K562 (cell line): ENCODE measurements around the gene LZTR1. TPM values are rescaled to one million over a fixed set of nuclear protein-coding genes. Genes with fewer than 3 reads are reported as not detected.

Source experiments
- ARHGAP35 ChIP-seq: fragments of 450-650 bp; IDR thresholded peaks from 2 replicates; pipeline ENCODE4 v1.6.1; 2018; ENCODE audit not compliant: partially characterized antibody
- ARID2 ChIP-seq: fragments of 450-650 bp; IDR thresholded peaks from 2 replicates; pipeline ENCODE4 v1.6.1; 2017; ENCODE audit warnings: antibody characterized with exemption, mild to moderate bottlenecking
- BCOR ChIP-seq: fragments of 450-650 bp; IDR thresholded peaks from 2 replicates; pipeline ENCODE4 v1.6.1; 2016
- CBX3 ChIP-seq, 2 experiments: IDR thresholded peaks; 1 replicate in 1 of 2; 2 replicates in 1 of 2; pipeline ENCODE4 v1.6.1; 2012; ENCODE audit warnings: inconsistent platforms in 2 of 2, low read length in 2 of 2, borderline replicate concordance in 1 of 2, control low read depth in 1 of 2
- DNMT1 ChIP-seq: fragments of 450-650 bp; IDR thresholded peaks from 2 replicates; pipeline ENCODE4 v1.6.1; 2016; ENCODE audit warnings: antibody characterized with exemption, mild to moderate bottlenecking
- DPF2 ChIP-seq: fragments of 450-650 bp; IDR thresholded peaks from 2 replicates; pipeline ENCODE4 v1.6.1; 2016
- ELF2 ChIP-seq: fragments of 250-450 bp; sonication (Bioruptor Pico); IDR thresholded peaks from 2 replicates; pipeline ENCODE4 v1.5.0; 2021; ENCODE audit warnings: mild to moderate bottlenecking
- FOXJ3 ChIP-seq: sonication (generic); formaldehyde crosslinking; IDR thresholded peaks from 2 replicates; pipeline ENCODE4 v1.4.0; 2020; ENCODE audit warnings: mild to moderate bottlenecking, missing genetic modification reagents
- FOXK1 ChIP-seq: sonication (generic); formaldehyde crosslinking; IDR thresholded peaks from 2 replicates; pipeline ENCODE4 v1.8.0; 2022; ENCODE audit warnings: missing genetic modification reagents, mild to moderate bottlenecking, borderline replicate concordance
- GTF2F1 ChIP-seq: IDR thresholded peaks from 2 replicates; pipeline ENCODE4 v1.6.1; 2011; ENCODE audit warnings: low read depth, low read length, improper control_type of control experiment
- MXI1 ChIP-seq: IDR thresholded peaks from 2 replicates; pipeline ENCODE4 v1.6.1; 2011; ENCODE audit warnings: low read depth, mild to moderate bottlenecking, improper control_type of control experiment, low read length
- NBN ChIP-seq: fragments of 450-650 bp; IDR thresholded peaks from 2 replicates; pipeline ENCODE4 v1.6.1; 2016; ENCODE audit warnings: low read depth, mild to moderate bottlenecking
- PCBP1 ChIP-seq: fragments of 200-400 bp; formaldehyde crosslinking; IDR thresholded peaks from 2 replicates; pipeline ENCODE4 v1.6.1; 2018; ENCODE audit warnings: mild to moderate bottlenecking, low read depth, low read length; ENCODE audit not compliant: poor library complexity, severe bottlenecking
- XRCC3 ChIP-seq: fragments of 450-650 bp; IDR thresholded peaks from 2 replicates; pipeline ENCODE4 v1.6.1; 2017; ENCODE audit warnings: mild to moderate bottlenecking, moderate library complexity
- ZC3H11A ChIP-seq: IDR thresholded peaks from 2 replicates; pipeline ENCODE4 v1.6.1; 2012; ENCODE audit warnings: low read depth, low read length, improper control_type of control experiment
- ZNF184 ChIP-seq: sonication (generic); formaldehyde crosslinking; IDR thresholded peaks from 2 replicates; pipeline ENCODE4 v1.5.0; 2020; ENCODE audit warnings: missing genetic modification reagents
- ZNF398 ChIP-seq: fragments of 250-450 bp; sonication (Bioruptor Pico); IDR thresholded peaks from 2 replicates; pipeline ENCODE4 v1.8.0; 2021; ENCODE audit warnings: moderate library complexity, mild to moderate bottlenecking, inconsistent platforms
- polyA plus RNA-seq, 8 experiments: library from polyadenylated mRNA; depleted of rRNA in 4 of 8; stranded (reverse) in 5 of 8; unstranded in 3 of 8; fragments of >200 nt; fragmentation: Nextera tagmentation in 2 of 8; fragmentation: Illumina TruSeq in 1 of 8; extraction: Ambion mirVana in 2 of 8; extraction: Trizol in 1 of 8; gene quantifications; 2 replicates each; pipeline versions ENCODE4 v1.2.1 to v1.2.3, GENCODE V29; 2011 to 2014; ENCODE audit warnings: inconsistent platforms in 1 of 8, missing spikeins in 1 of 8
- total RNA-seq, 7 experiments: library from RNA; depleted of rRNA in 6 of 7; stranded (reverse); fragments of >200 nt in 6 of 7; fragmentation: Illumina TruSeq in 2 of 7; extraction: Trizol in 2 of 7; gene quantifications; 2 replicates each; pipeline versions ENCODE4 v1.2.1 to v1.2.3, GENCODE V29; 2011 to 2021; ENCODE audit warnings: low replicate concordance in 1 of 7
- TF ChIP-seq, protein P1 (sequence below): fragments of 450-650 bp; conservative IDR thresholded peaks from 2 replicates; pipeline ENCODE4 v1.6.1; 2016; ENCODE audit warnings: missing genetic modification characterization, low read depth, mild to moderate bottlenecking, missing compliant biosample characterization, moderate library complexity
- TF ChIP-seq, protein P2 (sequence below): sonication (generic); formaldehyde crosslinking; IDR thresholded peaks from 2 replicates; pipeline ENCODE4 v1.8.0; 2022; ENCODE audit warnings: mild to moderate bottlenecking, missing genetic modification reagents

The LZTR1 gene
- total and polyA plus RNA-seq, 9 of the 15 experiments (the other 6 are each of a cell fraction or from before 2014, with no cell fraction given) = 2.2 to 135 (median 63.0) TPM

- peak in 1 of 2 experiments; percentile 14; a peak in 1 of 3 replicates for TF ChIP-seq CBX3 (IDR thresholded peaks at IDR 0.05; ENCODE audit: borderline replicate concordance in 1 of 2, low read length in 2 of 2)
- no peak for TF ChIP-seq NBN
- TF ChIP-seq XRCC3 = no peak
- TF ChIP-seq BCOR = no peak
- no peak for TF ChIP-seq FOXJ3 (CRISPR knock-in tag)
- TF ChIP-seq, protein P1, sequence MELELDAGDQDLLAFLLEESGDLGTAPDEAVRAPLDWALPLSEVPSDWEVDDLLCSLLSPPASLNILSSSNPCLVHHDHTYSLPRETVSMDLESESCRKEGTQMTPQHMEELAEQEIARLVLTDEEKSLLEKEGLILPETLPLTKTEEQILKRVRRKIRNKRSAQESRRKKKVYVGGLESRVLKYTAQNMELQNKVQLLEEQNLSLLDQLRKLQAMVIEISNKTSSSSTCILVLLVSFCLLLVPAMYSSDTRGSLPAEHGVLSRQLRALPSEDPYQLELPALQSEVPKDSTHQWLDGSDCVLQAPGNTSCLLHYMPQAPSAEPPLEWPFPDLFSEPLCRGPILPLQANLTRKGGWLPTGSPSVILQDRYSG (tag) = no peak
- TF ChIP-seq, protein P2, sequence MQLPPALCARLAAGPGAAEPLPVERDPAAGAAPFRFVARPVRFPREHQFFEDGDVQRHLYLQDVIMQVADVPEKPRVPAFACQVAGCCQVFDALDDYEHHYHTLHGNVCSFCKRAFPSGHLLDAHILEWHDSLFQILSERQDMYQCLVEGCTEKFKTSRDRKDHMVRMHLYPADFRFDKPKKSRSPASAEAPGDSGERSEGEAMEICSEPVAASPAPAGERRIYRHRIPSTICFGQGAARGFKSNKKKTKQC (CRISPR knock-in tag) = no peak
- TF ChIP-seq DNMT1 = no peak
- TF ChIP-seq FOXK1 (CRISPR knock-in tag) = no peak
- no peak for TF ChIP-seq ARID2
- no peak for TF ChIP-seq DPF2
- no peak for TF ChIP-seq ZNF184
- no peak for TF ChIP-seq ZC3H11A
- TF ChIP-seq ELF2 (CRISPR knock-in tag) = no peak
- no peak for TF ChIP-seq ARHGAP35
- no peak; the same call in 1 of the 2 replicates for TF ChIP-seq GTF2F1
- TF ChIP-seq ZNF398 (CRISPR knock-in tag) = no peak
- TF ChIP-seq PCBP1 = no peak
- no peak for TF ChIP-seq MXI1
These were observed 7.7 kb upstream of the LZTR1 start (continued) for GRCh38 chr22:20974336-20974955.
